ENCODE data around the gene CCNF.
A peak's percentile ranks its signal among the peaks of the same experiment; 100 is the strongest.

The CCNF gene

DNA sequence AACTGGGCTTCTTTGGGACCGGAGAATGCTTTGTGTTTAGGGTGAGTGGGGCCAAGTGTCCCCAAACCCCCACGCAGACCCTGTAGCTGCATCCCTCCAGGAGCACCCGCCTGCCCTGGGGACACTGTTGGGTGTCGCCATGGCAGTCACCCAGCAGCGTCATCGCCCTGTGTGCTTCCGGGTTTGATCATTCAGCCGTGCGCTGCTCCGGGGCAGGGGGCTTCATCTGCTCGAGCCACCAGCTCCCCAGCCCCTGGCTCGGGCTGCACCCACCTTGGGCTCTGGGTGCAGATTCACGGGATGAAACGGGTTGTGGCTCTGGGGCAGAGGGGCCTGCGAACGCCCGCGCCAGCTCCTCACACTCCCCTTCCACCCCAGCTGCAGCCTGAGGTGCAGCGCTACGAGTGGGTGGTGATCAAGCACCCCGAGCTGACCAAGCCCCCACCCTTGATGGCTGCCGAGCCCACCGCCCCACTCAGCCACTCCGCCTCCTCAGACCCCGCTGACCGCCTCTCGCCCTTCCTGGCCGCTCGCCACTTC, 70.7 kb downstream of the CCNF start:
- Mint-ChIP-seq H3K27ac (no peak overlapping the region), H3K9me3 (no peaks in the 10 kb centered on the region), H3K27me3 (ENCODE audit: low read depth) (no peaks in the 10 kb centered on the region), H3K36me3 (ENCODE audit: low read depth) (peaks cover 6% of the 10 kb centered on the region), H3K4me1 (peaks cover 21% of the 10 kb centered on the region), H3K4me3 (no peak overlapping the region)
- TF ChIP-seq CTCF (IDR thresholded peaks at IDR 0.05; ENCODE audit: unreplicated experiment in 3 of 3) = no peak

GRCh38 chr16:2500430-2500917, 71.2 kb downstream of the CCNF start:
- no peak for TF ChIP-seq CTCF (IDR thresholded peaks at IDR 0.05; ENCODE audit: unreplicated experiment in 3 of 3)
- no peaks in the 10 kb centered on the region for H3K9me3 Mint-ChIP-seq
- H3K4me1 Mint-ChIP-seq = peaks cover 26% of the 10 kb centered on the region
- H3K27ac Mint-ChIP-seq = no peak overlapping the region
- H3K27me3 Mint-ChIP-seq (ENCODE audit: low read depth) = no peaks in the 10 kb centered on the region
- no peak overlapping the region for H3K4me3 Mint-ChIP-seq
- H3K36me3 Mint-ChIP-seq (ENCODE audit: low read depth) = peaks cover 6% of the 10 kb centered on the region

DNA sequence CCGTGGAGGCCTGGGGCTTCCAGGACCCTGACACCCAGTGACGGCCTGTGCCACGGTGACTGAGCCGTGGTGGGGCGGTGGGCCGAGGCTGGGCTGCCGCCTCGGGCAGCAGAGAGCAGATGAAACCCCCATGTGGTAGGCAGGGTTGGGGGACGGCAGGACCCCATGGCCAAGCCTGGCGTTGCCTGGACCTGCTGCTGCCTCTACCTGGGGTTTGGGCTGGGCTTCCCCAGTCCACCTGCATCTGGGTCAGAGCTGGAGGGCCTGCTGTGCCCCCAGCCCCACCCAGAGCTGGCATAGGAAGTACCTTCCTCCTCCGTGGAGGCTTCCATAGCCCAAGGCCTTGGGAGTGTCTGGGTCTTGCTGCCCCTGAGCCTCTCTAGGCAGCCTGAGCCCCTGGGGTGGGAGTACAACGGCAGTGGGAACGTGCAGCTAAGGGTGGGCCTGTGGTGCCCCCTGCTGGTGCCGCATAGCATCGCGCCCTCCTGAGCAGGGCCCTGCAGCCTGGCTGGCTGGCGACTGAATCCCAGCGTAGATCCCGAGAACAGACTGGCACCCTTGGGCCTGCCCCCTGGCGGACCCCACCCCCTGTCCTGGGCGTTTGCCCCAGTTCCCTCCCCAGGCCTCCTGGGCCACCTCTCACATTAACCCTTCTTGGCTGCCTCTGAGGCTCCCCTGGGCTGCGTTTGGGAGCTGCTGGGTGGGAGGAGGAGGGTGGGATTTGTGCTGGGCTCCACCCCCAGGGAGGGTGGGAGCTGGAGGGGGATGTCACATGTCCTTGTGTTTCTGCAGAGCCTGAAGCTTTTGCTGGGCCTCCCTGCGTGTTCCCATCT, 71.9 kb downstream of the CCNF start:
- peak overlapping the region; percentile 70 to 98 (median 83) for H3K27ac Mint-ChIP-seq
- H3K4me1 Mint-ChIP-seq = peaks cover 29% of the 10 kb centered on the region
- peak overlapping the region; percentile 60 to 76 (median 71) for H3K4me3 Mint-ChIP-seq
- H3K9me3 Mint-ChIP-seq = no peaks in the 10 kb centered on the region
- peaks cover 6% of the 10 kb centered on the region for H3K36me3 Mint-ChIP-seq (ENCODE audit: low read depth)
- peak; percentile 98 to 99 (median 99) for TF ChIP-seq CTCF (IDR thresholded peaks at IDR 0.05; ENCODE audit: unreplicated experiment in 3 of 3)
- H3K27me3 Mint-ChIP-seq (ENCODE audit: low read depth) = no peaks in the 10 kb centered on the region

DNA sequence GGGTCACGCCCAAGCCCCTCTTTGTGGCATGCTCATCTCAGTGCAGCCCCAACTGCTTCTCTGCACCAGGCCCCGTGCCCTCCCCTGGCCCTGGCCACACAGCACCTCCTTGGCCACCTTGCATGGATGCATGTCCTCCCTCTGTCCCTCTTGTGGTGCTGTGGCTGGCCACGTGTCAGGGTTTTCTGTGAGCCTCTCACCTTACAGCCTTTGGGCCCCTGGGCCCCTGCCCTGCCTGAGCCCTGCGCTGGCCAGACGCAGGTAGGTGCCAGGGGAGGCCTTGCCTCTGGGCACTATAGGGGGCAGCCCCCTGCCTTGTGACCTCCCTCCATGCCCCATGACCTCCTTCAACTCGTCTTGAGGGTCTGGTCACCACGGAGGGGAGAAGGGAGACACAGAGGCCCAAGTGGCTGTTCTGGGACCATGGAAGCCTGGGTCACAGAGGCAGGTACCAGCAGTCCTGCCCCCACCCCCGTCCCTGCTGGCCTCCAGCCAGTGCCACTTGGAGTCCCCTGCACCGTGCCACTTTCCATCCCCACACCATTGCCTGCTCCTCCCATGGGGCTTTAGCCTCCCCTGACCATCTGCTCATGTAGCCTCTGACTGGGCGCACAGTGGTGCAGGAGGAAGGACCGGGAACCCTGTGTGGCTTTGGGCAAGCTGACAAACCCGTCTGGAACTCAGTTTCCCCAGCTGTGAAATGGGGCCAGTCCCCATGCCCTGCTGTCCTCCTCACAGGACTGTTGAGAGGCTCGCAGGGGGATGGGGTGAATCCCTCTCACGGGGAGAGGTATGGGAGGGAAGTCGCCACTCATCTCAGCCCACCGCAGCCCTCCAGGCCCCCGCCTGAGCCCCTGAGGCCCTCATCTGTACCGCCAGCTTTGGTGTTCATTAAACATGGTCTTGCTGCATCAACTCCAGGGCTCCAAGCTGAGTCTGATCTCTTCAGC, 73.0 kb downstream of the CCNF start:
- Mint-ChIP-seq H3K27ac (peak overlapping the region; percentile 95 to 98 (median 98)), H3K4me3 (peak overlapping the region; percentile 71 to 74 (median 72)), H3K4me1 (peaks cover 29% of the 10 kb centered on the region), H3K36me3 (ENCODE audit: low read depth) (peaks cover 6% of the 10 kb centered on the region), H3K27me3 (ENCODE audit: low read depth) (no peaks in the 10 kb centered on the region), H3K9me3 (no peaks in the 10 kb centered on the region)
- TF ChIP-seq CTCF (IDR thresholded peaks at IDR 0.05; ENCODE audit: unreplicated experiment in 3 of 3) = no peak

DNA sequence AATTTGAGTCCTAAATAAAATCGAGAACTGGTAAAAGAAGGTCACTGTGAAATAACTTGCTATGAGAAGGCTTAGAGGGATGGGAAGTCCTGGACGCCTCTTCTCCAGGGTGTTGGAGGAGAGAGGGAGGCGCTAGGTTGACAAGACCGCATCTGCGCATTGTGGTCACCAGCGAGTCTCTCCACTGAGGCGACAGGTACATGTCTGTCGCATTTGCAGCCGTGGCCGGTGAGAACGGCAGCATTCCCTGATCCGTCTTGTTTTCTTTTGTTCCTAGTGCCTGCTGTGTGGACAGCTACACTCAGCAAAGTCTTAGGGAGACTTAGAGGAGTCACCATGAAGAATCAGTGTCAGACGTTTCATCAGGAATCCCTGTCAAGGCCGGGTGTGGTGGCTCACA, 76.4 kb downstream of the CCNF start:
- Mint-ChIP-seq H3K4me1 (peaks cover 30% of the 10 kb centered on the region), H3K27me3 (ENCODE audit: low read depth) (no peaks in the 10 kb centered on the region), H3K27ac (peak overlapping the region; percentile 71 to 92 (median 88)), H3K36me3 (ENCODE audit: low read depth) (peaks cover 3% of the 10 kb centered on the region), H3K4me3 (no peak overlapping the region), H3K9me3 (no peaks in the 10 kb centered on the region)
- TF ChIP-seq CTCF (IDR thresholded peaks at IDR 0.05; ENCODE audit: unreplicated experiment in 3 of 3) = no peak

Data from nephron (organoid).